H1 (cell line): ENCODE results near the gene AEBP1.

ENCODE experiments used
- CHD1 ChIP-seq: IDR thresholded peaks from 2 replicates; pipeline ENCODE4 v1.6.1; 2012; ENCODE audit warnings: low read depth, low read length, improper control_type of control experiment
- EP300 ChIP-seq, 2 experiments: IDR thresholded peaks; 1 replicate in 1 of 2; 2 replicates in 1 of 2; pipeline ENCODE4 v1.6.1; 2011 to 2012; ENCODE audit warnings: low read depth in 2 of 2, low read length in 2 of 2, mild to moderate bottlenecking in 2 of 2, borderline replicate concordance in 1 of 2, inconsistent platforms in 1 of 2, moderate library complexity in 1 of 2
- GABPA ChIP-seq: IDR thresholded peaks from 2 replicates; pipeline ENCODE4 v1.6.1; 2011; ENCODE audit warnings: mild to moderate bottlenecking, low read length, moderate library complexity, borderline replicate concordance; ENCODE audit not compliant: insufficient read depth
- GTF2F1 ChIP-seq: IDR thresholded peaks from 2 replicates; pipeline ENCODE4 v1.6.1; 2012; ENCODE audit warnings: low read depth, low read length, improper control_type of control experiment, borderline replicate concordance
- POLR2A ChIP-seq, 2 experiments: IDR thresholded peaks; 1 replicate in 1 of 2; 2 replicates in 1 of 2; pipeline ENCODE4 v1.6.1; 2011; ENCODE audit warnings: low read depth in 2 of 2, low read length in 2 of 2, mild to moderate bottlenecking in 2 of 2; ENCODE audit errors: control extremely low read depth in 1 of 2
- RAD21 ChIP-seq, 2 experiments: IDR thresholded peaks in 1 of 2; conservative IDR thresholded peaks in 1 of 2; 2 replicates each; pipeline ENCODE4 v1.6.1; 2011; ENCODE audit warnings: low read depth in 2 of 2, low read length in 2 of 2, improper control_type of control experiment in 1 of 2, inconsistent platforms in 1 of 2, mild to moderate bottlenecking in 1 of 2, moderate library complexity in 1 of 2
- SUZ12 ChIP-seq: fragments of 200-600 bp; sonication (generic); IDR thresholded peaks from 2 replicates; pipeline ENCODE4 v1.6.1; 2012; ENCODE audit warnings: mild to moderate bottlenecking, inconsistent platforms, low read length, moderate library complexity, mixed read lengths
- TF ChIP-seq, protein P1 (sequence below), 3 experiments: IDR thresholded peaks; 1 replicate in 2 of 3; 2 replicates in 1 of 3; pipeline versions ENCODE4 v1.5.1 to v1.6.1; 2011; ENCODE audit warnings: low read length in 3 of 3, mild to moderate bottlenecking in 3 of 3, inconsistent platforms in 2 of 3, low read depth in 1 of 3, moderate library complexity in 1 of 3; ENCODE audit not compliant: insufficient read depth in 1 of 3; ENCODE audit errors: control extremely low read depth in 1 of 3

DNA sequence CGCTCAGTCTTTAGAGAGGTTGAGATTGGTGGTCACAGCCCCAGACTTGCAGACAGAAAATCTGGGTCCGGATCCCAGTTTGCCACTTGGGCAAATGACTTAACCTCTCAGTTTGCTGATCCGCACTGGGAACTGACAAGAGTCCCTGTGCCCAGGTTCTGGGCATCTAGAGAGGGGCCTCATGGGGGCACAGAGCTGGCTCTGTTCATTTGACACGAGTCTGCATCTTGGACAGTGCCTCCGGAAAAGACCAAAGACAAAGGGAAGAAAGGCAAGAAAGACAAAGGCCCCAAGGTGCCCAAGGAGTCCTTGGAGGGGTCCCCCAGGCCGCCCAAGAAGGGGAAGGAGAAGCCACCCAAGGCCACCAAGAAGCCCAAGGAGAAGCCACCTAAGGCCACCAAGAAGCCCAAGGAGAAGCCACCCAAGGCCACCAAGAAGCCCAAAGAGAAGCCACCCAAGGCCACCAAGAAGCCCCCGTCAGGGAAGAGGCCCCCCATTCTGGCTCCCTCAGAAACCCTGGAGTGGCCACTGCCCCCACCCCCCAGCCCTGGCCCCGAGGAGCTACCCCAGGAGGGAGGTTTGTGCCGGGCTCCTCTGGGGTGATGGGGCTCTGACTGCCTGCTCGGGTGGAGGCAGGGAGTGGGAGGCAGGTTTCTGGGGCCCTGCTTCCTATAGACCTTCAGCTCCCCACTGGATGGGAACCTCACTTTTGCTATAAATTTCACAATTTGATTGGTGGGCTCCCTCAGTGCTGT lies 2.3 kb downstream of the AEBP1 start:
- TF ChIP-seq POLR2A (IDR thresholded peaks at IDR 0.05; ENCODE audit: control extremely low read depth in 1 of 2, low read depth in 2 of 2, low read length in 2 of 2) (no peak), EP300 (IDR thresholded peaks at IDR 0.05; ENCODE audit: borderline replicate concordance in 1 of 2, low read depth in 2 of 2, low read length in 2 of 2) (no peak), SUZ12 (no peak), CHD1 (no peak), RAD21 (IDR thresholded peaks at IDR 0.05 in 1 of 2, conservative IDR thresholded peaks at IDR 0.05 in 1 of 2; ENCODE audit: low read depth in 2 of 2, low read length in 2 of 2) (no peak), GABPA (no peak), GTF2F1 (no peak)
- TF ChIP-seq, protein P1, sequence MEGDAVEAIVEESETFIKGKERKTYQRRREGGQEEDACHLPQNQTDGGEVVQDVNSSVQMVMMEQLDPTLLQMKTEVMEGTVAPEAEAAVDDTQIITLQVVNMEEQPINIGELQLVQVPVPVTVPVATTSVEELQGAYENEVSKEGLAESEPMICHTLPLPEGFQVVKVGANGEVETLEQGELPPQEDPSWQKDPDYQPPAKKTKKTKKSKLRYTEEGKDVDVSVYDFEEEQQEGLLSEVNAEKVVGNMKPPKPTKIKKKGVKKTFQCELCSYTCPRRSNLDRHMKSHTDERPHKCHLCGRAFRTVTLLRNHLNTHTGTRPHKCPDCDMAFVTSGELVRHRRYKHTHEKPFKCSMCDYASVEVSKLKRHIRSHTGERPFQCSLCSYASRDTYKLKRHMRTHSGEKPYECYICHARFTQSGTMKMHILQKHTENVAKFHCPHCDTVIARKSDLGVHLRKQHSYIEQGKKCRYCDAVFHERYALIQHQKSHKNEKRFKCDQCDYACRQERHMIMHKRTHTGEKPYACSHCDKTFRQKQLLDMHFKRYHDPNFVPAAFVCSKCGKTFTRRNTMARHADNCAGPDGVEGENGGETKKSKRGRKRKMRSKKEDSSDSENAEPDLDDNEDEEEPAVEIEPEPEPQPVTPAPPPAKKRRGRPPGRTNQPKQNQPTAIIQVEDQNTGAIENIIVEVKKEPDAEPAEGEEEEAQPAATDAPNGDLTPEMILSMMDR (IDR thresholded peaks at IDR 0.05; ENCODE audit: control extremely low read depth in 1 of 3, insufficient read depth in 1 of 3, low read depth in 1 of 3, low read length in 3 of 3) = no peak
